Heart left ventricle (tissue), 13 donors: ENCODE results near the gene PDE4DIP.
"Not testable (repeated sequence)": the region's sequence is repeated elsewhere in the genome, so short reads cannot be mapped to it uniquely, and the experiment has no call there.

Experiments
- CTCF ChIP-seq, 12 donors: fragments of 200-600 bp; sonication (generic) in 4 of 12; IDR thresholded peaks; one replicate each; pipeline versions ENCODE4 v1.5.0 to v1.8.0; 2018 to 2022; ENCODE audit warnings: antibody characterized with exemption in 12 of 12, mild to moderate bottlenecking in 5 of 12
- POLR2A ChIP-seq, 2 donors: fragments of 450-650 bp; IDR thresholded peaks; one replicate each; pipeline ENCODE4 v1.6.1; 2017; ENCODE audit warnings: antibody characterized with exemption in 2 of 2, mild to moderate bottlenecking in 2 of 2, moderate library complexity in 2 of 2
- donor health status: ischemic (EF 13 %, LVEDD 7.1; RV severe dilation, severe dysfunction).
- donor health status: DM: no; HTN: yes; CAD: no.
- donor health status: DM: no; HTN: no; CAD: no.
- donor health status: ischemic (EF 25% LVEDD 6.9; RV normal size, moderate dysfunction).
- donor health status: ischemic (EF 25% LVEDD 5.7; RV mildly dilated, moderate dysfunction).
- donor health status: ischemic (EF 35%, LVEDD 5.7; RV mildly dilated, moderate dysfunction).
- donor health status: nonischemic (EF 11% LVEDD 7.7; RV severe dilation, severe dysfunction).
- donor health status: DM: yes; HTN: yes; CAD: no.
- donor health status: PGD.
- donor health status: ischemic (EF 29% LVEDD 5.4; RV normal size, mild dysfunction).
- donor health status: nonischemic (EF 23%, LVEDD 6.1; RV moderate dilation, normal function).

GRCh38 chr1:148901150-148901952, 57.1 kb downstream of the PDE4DIP start:
- TF ChIP-seq POLR2A, CTCF (IDR thresholded peaks at IDR 0.05): not testable (repeated sequence)
